SK-N-SH (cell line): ENCODE measurements around the gene KCNN3. TPM values are rescaled to one million over a fixed set of nuclear protein-coding genes. Genes with fewer than 3 reads are reported as not detected.

Source experiments
- CTCF ChIA-PET: fragments of 300-600, 350-600 bp; formaldehyde crosslinking; extraction: SDS; loops from one replicate; lab custom pipeline; 2021; lab: Yijun Ruan, JAX
- POLR2A ChIA-PET: fragments of 350-600 bp; sonication (Branson Sonifier 250); formaldehyde crosslinking; extraction: SDS; loops from one replicate; lab custom pipeline; 2020; ENCODE audit warnings: antibody characterized with exemption, inconsistent platforms; lab: Yijun Ruan, JAX
- DNase-seq: peaks from one replicate; pipeline ENCODE4 v3.0.0; 2012
- H2AFZ ChIP-seq: fragments of 200-600 bp; sonication (generic); 2 replicates; pipeline ENCODE4 v1.8.1; 2016; ENCODE audit warnings: antibody characterized with exemption, mild to moderate bottlenecking, low read depth
- H3F3A ChIP-seq: fragments of 200-600 bp; sonication (generic); replicated peaks from 2 replicates; pipeline ENCODE3; 2016; ENCODE audit warnings: antibody characterized with exemption, mild to moderate bottlenecking; ENCODE audit not compliant: insufficient read depth
- H3K27ac ChIP-seq, 2 experiments: fragments of 200-500 bp in 1 of 2; fragments of 200-600 bp in 1 of 2; sonication (Bioruptor generic) in 1 of 2; sonication (generic), shearing (Covaris generic) in 1 of 2; 2 replicates each; pipeline versions ENCODE4 v1.5.1 to v1.6.1; 2014 to 2016; ENCODE audit warnings: low read depth in 2 of 2, inconsistent platforms in 1 of 2, low read length in 1 of 2, mild to moderate bottlenecking in 1 of 2, mixed read lengths in 1 of 2
- H3K27me3 ChIP-seq: fragments of 200-600 bp; sonication (generic), shearing (Covaris generic); 2 replicates; pipeline ENCODE4 v1.6.1; 2016; ENCODE audit warnings: mixed run types; ENCODE audit not compliant: insufficient read depth
- H3K36me3 ChIP-seq, 2 experiments: fragments of 200-500 bp in 1 of 2; fragments of 200-600 bp in 1 of 2; sonication (Bioruptor generic) in 1 of 2; sonication (generic) in 1 of 2; replicated peaks in 1 of 2; 2 replicates each; pipeline versions ENCODE3 to v1.5.1; 2014 to 2016; ENCODE audit warnings: low read length in 1 of 2, mild to moderate bottlenecking in 1 of 2; ENCODE audit not compliant: insufficient read depth in 2 of 2, control insufficient read depth in 1 of 2
- H3K4me1 ChIP-seq, 2 experiments: fragments of 200-500 bp in 1 of 2; fragments of 200-600 bp in 1 of 2; sonication (Bioruptor generic) in 1 of 2; sonication (generic), shearing (Covaris generic) in 1 of 2; 2 replicates each; pipeline versions ENCODE4 v1.5.1 to v1.6.1; 2014 to 2016; ENCODE audit warnings: low read depth in 1 of 2, low read length in 1 of 2, mixed run types in 1 of 2; ENCODE audit not compliant: insufficient read depth in 2 of 2, control insufficient read depth in 1 of 2
- H3K4me2 ChIP-seq: fragments of 200-600 bp; sonication (generic), shearing (Covaris generic); 2 replicates; pipeline ENCODE4 v1.6.1; 2017; ENCODE audit warnings: mixed run types
- H3K4me3 ChIP-seq, 2 experiments: fragments of 200-500 bp in 1 of 2; fragments of 200-600 bp in 1 of 2; sonication (Bioruptor generic) in 1 of 2; sonication (generic), shearing (Covaris generic) in 1 of 2; 2 replicates each; pipeline versions ENCODE4 v1.5.1 to v1.8.1; 2014 to 2016; ENCODE audit warnings: low read depth in 2 of 2, inconsistent platforms in 1 of 2, low read length in 1 of 2, mild to moderate bottlenecking in 1 of 2, mixed read lengths in 1 of 2, moderate library complexity in 1 of 2
- H3K79me2 ChIP-seq: fragments of 200-600 bp; sonication (generic); 2 replicates; pipeline ENCODE4 v1.8.1; 2017; ENCODE audit warnings: mild to moderate bottlenecking; ENCODE audit not compliant: insufficient read depth
- H3K9ac ChIP-seq: fragments of 200-600 bp; sonication (generic); 2 replicates; pipeline ENCODE4 v1.6.1; 2017; ENCODE audit warnings: mixed run types
- H3K9me2 ChIP-seq: fragments of 200-600 bp; sonication (generic); 2 replicates; pipeline ENCODE4 v1.6.1; 2017; ENCODE audit warnings: mixed run types
- H3K9me3 ChIP-seq: fragments of 200-600 bp; sonication (generic); 2 replicates; pipeline ENCODE4 v1.6.1; 2017; ENCODE audit warnings: mixed run types, mild to moderate bottlenecking, moderate library complexity
- H4K20me1 ChIP-seq: fragments of 200-600 bp; sonication (generic); 2 replicates; pipeline ENCODE4 v1.6.1; 2017; ENCODE audit warnings: mild to moderate bottlenecking, mixed run types; ENCODE audit not compliant: insufficient read depth
- ELF1 ChIP-seq: IDR thresholded peaks from 2 replicates; pipeline ENCODE4 v1.4.0; 2012
- EZH2phosphoT487 ChIP-seq: fragments of 200-600 bp; sonication (generic); IDR thresholded peaks from 2 replicates; pipeline ENCODE4 v1.6.1; 2017; ENCODE audit warnings: low read depth, mixed run types, mild to moderate bottlenecking, antibody characterized with exemption, moderate library complexity, borderline replicate concordance
- IRF3 ChIP-seq: fragments of 150-350 bp; IDR thresholded peaks from 2 replicates; pipeline ENCODE4 v1.6.1; 2016; ENCODE audit warnings: mild to moderate bottlenecking, low read depth, low read length
- MAX ChIP-seq: IDR thresholded peaks from 2 replicates; pipeline ENCODE4 v1.4.0; 2012; ENCODE audit warnings: low read depth
- MEF2A ChIP-seq: IDR thresholded peaks from 2 replicates; pipeline ENCODE4 v1.4.0; 2012; ENCODE audit warnings: low read depth, borderline replicate concordance
- MXI1 ChIP-seq: IDR thresholded peaks from 2 replicates; pipeline ENCODE4 v1.6.1; 2012; ENCODE audit warnings: mild to moderate bottlenecking, low read depth, low read length, improper control_type of control experiment
- PBX3 ChIP-seq: IDR thresholded peaks from 2 replicates; pipeline ENCODE4; 2012
- REST ChIP-seq: IDR thresholded peaks from 2 replicates; pipeline ENCODE4 v1.6.1; 2012; ENCODE audit warnings: mild to moderate bottlenecking, low read depth, low read length, moderate library complexity
- RFX5 ChIP-seq: IDR thresholded peaks from 2 replicates; pipeline ENCODE4 v1.6.1; 2012; ENCODE audit warnings: mild to moderate bottlenecking, improper control_type of control experiment, low read length
- RXRA ChIP-seq: IDR thresholded peaks from 2 replicates; pipeline ENCODE4 v1.4.0; 2012; ENCODE audit warnings: low read depth, mild to moderate bottlenecking, borderline replicate concordance
- SIN3A ChIP-seq: IDR thresholded peaks from 2 replicates; pipeline ENCODE4 v1.6.1; 2012; ENCODE audit warnings: low read depth, mild to moderate bottlenecking, low read length, moderate library complexity, borderline replicate concordance
- SMC3 ChIP-seq: IDR thresholded peaks from 2 replicates; pipeline ENCODE4 v1.6.1; 2012; ENCODE audit warnings: low read depth, low read length, improper control_type of control experiment
- TAF1 ChIP-seq: IDR thresholded peaks from 2 replicates; pipeline ENCODE4 v1.6.1; 2012; ENCODE audit warnings: low read depth, mild to moderate bottlenecking, low read length, moderate library complexity, borderline replicate concordance
- TCF12 ChIP-seq: IDR thresholded peaks from 2 replicates; pipeline ENCODE4 v1.4.0; 2012
- USF1 ChIP-seq: IDR thresholded peaks from 2 replicates; pipeline ENCODE4 v1.4.0; 2012; ENCODE audit warnings: low read depth, borderline replicate concordance
- USF2 ChIP-seq: fragments of 150-350 bp; IDR thresholded peaks from 2 replicates; pipeline ENCODE4 v1.6.1; 2017; ENCODE audit warnings: antibody characterized with exemption, low read length, low read depth, borderline replicate concordance
- YY1 ChIP-seq: IDR thresholded peaks from 2 replicates; pipeline ENCODE4 v1.4.0; 2012; ENCODE audit warnings: low read depth, mild to moderate bottlenecking
- WGBS: methylation state at CpG from one replicate; pipeline ENCODE4 v1.1.6; 2017; ENCODE audit warnings: low lambda C conversion rate; 5-methylcytosine and 5-hydroxymethylcytosine counted together
- polyA plus RNA-seq, 3 experiments: library from polyadenylated mRNA; depleted of rRNA; stranded (reverse); fragments of >200 nt; gene quantifications; 2 replicates each; pipeline ENCODE4 v1.2.3, GENCODE V29; 2012

KCNN3 gene
- polyA plus RNA-seq, 1 of the 3 experiments (the other 2 are of a cell fraction), result 0.16 TPM

- Histone ChIP-seq H3K9ac (no peak overlapping the region), H4K20me1 (no peaks in the 10 kb centered on the region), H3K27me3 (no peaks in the 10 kb centered on the region), H3K27ac (no peak overlapping the region), H3K4me3 (no peak overlapping the region)
- WGBS, result 61% methylated on average over 11 of the region's 12 CpGs
- no peak for DNase-seq
- no peak for TF ChIP-seq PBX3
- no peak for TF ChIP-seq RFX5
- no peak for TF ChIP-seq EZH2phosphoT487
- TF ChIP-seq SMC3, result no peak
- no peak for TF ChIP-seq MXI1
- no peak for TF ChIP-seq ELF1
- TF ChIP-seq USF1, result no peak
- TF ChIP-seq RXRA, result no peak
- TF ChIP-seq IRF3, result no peak
- TF ChIP-seq USF2, result no peak
- TF ChIP-seq SIN3A, result no peak
- no peak for TF ChIP-seq REST
- TF ChIP-seq TAF1, result no peak
- TF ChIP-seq MEF2A, result no peak
- TF ChIP-seq YY1, result no peak
- TF ChIP-seq TCF12, result no peak
- no peak for TF ChIP-seq MAX
- TF ChIP-seq, all 33 proteins: peak for 0
- peaks cover under 1% of the 10 kb centered on the region for H3F3A ChIP-seq
- no peak overlapping the region for H3K4me2 ChIP-seq
- no peak overlapping the region for H2AFZ ChIP-seq
- ChIA-PET POLR2A (no interaction called here), CTCF (interaction anchor here (0.8 to 2.6 kb wide), 6 partner anchors 11 to 192 kb away, joined by 3 to 15 read pairs (median 5); no protein-coding TSS in a partner anchor)
- no peaks in the 10 kb centered on the region for H3K9me3 ChIP-seq
- H3K36me3 ChIP-seq, result no peaks in the 10 kb centered on the region
- H3K79me2 ChIP-seq, result no peaks in the 10 kb centered on the region
- H3K9me2 ChIP-seq, result no peaks in the 10 kb centered on the region
- H3K4me1 ChIP-seq, result peaks cover 0 to 16% of the 10 kb centered on the region in 2 experiments; a peak in 1 of 4 replicates
These were observed 8.4 kb downstream of the KCNN3 start for GRCh38 chr1:154861607-154862094.
